Upper lobe of left lung (tissue), 4 donors: Measurements from ENCODE around the gene S100A4.

ENCODE experiments used
- EP300 ChIP-seq, 4 donors: sonication (generic); formaldehyde crosslinking; IDR thresholded peaks; one replicate each; pipeline ENCODE4 v1.5.1; 2017; ENCODE audit warnings: antibody characterized with exemption in 4 of 4, control low read depth in 2 of 4
- POLR2AphosphoS5 ChIP-seq, 2 donors: sonication (generic); formaldehyde crosslinking; IDR thresholded peaks; one replicate each; pipeline ENCODE4 v1.5.1; 2017; ENCODE audit warnings: antibody characterized with exemption in 2 of 2
- TF ChIP-seq, protein P1 (sequence below), 6 experiments: fragments of 450-650 bp in 4 of 6; fragments of 200-600 bp in 2 of 6; sonication (generic) in 2 of 6; IDR thresholded peaks; one replicate each; pipeline ENCODE4 v1.5.1; 2016 to 2019; ENCODE audit warnings: antibody characterized with exemption in 6 of 6

DNA sequence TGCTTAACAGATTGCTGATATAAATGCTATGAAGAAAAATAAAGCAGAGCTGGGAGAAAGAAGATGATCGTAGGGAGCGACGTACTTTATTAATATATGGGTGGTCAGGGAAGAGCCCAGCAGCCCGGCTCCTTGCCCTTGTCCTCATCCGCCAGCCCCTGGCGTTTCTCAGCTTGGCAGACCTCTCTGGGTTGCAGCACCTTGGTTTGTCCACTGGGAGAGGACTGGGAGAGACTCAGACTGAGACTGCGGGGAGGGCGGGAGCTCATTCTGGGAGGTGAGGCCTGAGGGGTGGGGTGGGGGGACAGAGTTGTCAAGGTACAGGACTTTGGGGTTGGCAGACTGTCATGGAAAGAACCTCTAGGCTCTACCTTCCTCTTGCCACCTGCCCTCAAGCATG, 6.7 kb upstream of the S100A4 start:
- TF ChIP-seq, protein P1, sequence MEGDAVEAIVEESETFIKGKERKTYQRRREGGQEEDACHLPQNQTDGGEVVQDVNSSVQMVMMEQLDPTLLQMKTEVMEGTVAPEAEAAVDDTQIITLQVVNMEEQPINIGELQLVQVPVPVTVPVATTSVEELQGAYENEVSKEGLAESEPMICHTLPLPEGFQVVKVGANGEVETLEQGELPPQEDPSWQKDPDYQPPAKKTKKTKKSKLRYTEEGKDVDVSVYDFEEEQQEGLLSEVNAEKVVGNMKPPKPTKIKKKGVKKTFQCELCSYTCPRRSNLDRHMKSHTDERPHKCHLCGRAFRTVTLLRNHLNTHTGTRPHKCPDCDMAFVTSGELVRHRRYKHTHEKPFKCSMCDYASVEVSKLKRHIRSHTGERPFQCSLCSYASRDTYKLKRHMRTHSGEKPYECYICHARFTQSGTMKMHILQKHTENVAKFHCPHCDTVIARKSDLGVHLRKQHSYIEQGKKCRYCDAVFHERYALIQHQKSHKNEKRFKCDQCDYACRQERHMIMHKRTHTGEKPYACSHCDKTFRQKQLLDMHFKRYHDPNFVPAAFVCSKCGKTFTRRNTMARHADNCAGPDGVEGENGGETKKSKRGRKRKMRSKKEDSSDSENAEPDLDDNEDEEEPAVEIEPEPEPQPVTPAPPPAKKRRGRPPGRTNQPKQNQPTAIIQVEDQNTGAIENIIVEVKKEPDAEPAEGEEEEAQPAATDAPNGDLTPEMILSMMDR (IDR thresholded peaks at IDR 0.05), result peak in 1 of 6 experiments; percentile 21
- no peak for TF ChIP-seq POLR2AphosphoS5 (IDR thresholded peaks at IDR 0.05)
- TF ChIP-seq EP300 (IDR thresholded peaks at IDR 0.05), result no peak
